GM13977 (cell line): ENCODE results near the gene DNAJC24.

ENCODE experiments used
- DNase-seq: peaks from one replicate; pipeline ENCODE4 v3.0.0; 2012; ENCODE audit warnings: low spot score
- in situ Hi-C: fragments of 300-500 bp; cut with MboI; formaldehyde crosslinking; loops from one replicate; pipeline ENCODE4 v1.12.0; 2022; ENCODE audit warnings: low sequenced_read_pairs, low pct_unique_long_range_greater_than_20kb, mixed read lengths, inconsistent platforms; ENCODE audit not compliant: unreplicated experiment
- TF ChIP-seq, protein P1 (sequence below): IDR thresholded peaks from 2 replicates; pipeline ENCODE4 v1.5.1; 2012; ENCODE audit warnings: mild to moderate bottlenecking, control low read depth; ENCODE audit not compliant: insufficient read depth; ENCODE audit errors: extremely low read depth, missing control alignments

Gene DNAJC24

GRCh38 chr11:31328697-31329096, 41.0 kb upstream of the DNAJC24 start:
- TF ChIP-seq, protein P1, sequence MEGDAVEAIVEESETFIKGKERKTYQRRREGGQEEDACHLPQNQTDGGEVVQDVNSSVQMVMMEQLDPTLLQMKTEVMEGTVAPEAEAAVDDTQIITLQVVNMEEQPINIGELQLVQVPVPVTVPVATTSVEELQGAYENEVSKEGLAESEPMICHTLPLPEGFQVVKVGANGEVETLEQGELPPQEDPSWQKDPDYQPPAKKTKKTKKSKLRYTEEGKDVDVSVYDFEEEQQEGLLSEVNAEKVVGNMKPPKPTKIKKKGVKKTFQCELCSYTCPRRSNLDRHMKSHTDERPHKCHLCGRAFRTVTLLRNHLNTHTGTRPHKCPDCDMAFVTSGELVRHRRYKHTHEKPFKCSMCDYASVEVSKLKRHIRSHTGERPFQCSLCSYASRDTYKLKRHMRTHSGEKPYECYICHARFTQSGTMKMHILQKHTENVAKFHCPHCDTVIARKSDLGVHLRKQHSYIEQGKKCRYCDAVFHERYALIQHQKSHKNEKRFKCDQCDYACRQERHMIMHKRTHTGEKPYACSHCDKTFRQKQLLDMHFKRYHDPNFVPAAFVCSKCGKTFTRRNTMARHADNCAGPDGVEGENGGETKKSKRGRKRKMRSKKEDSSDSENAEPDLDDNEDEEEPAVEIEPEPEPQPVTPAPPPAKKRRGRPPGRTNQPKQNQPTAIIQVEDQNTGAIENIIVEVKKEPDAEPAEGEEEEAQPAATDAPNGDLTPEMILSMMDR = no peak
- no peak for DNase-seq
- in situ Hi-C loops = no loop called here

DNA sequence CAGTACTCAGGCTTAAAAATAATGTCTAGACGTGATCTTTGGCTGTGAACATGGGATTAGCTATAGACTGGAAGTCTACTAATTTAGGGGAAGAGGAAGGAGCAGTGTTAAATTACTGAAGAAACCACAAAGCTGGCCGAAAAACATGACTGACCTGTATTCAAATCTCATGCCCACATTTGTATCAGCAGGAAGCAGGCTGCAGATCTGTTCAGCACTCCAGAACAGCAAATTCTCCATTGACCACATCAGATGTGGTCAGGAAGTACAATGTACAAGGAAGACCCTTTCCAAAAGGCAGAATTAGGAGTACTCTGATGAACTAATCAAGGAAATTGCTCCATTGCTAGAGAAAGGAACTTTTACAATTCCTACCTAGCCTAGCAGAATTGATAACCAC, 31.9 kb upstream of the DNAJC24 start:
- no peak for DNase-seq
- TF ChIP-seq, protein P1 = no peak
- in situ Hi-C loops = no loop called here

- in situ Hi-C loops = no loop called here
- TF ChIP-seq, protein P1 = peak; percentile 59
- DNase-seq = peak; percentile 31
Observed at GRCh38 chr11:31340903-31341572, 28.6 kb upstream of the DNAJC24 start.

GRCh38 chr11:31351168-31351567, 18.5 kb upstream of the DNAJC24 start:
- in situ Hi-C loops = no loop called here
- TF ChIP-seq, protein P1 = no peak
- DNase-seq = no peak

DNA sequence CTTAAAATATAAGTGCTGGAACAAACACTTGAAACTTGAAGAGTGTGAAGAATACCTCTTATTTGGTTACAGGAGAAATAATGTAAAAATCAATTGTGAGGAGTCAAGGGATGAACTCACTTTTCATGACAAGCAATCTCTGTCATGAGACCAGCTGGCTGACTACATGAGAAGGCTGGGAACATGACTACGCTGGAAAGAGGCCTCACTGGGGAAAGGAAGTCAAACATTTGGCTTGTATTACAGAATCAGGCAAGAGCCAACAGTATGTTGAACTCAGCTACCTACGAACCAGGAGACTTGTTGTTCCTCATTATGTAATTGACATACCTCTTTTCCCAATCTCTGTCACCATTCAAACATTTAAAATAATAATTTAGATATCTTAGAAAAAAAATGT, 14.5 kb upstream of the DNAJC24 start:
- DNase-seq = no peak
- TF ChIP-seq, protein P1 = no peak
- in situ Hi-C loops = no loop called here

DNA sequence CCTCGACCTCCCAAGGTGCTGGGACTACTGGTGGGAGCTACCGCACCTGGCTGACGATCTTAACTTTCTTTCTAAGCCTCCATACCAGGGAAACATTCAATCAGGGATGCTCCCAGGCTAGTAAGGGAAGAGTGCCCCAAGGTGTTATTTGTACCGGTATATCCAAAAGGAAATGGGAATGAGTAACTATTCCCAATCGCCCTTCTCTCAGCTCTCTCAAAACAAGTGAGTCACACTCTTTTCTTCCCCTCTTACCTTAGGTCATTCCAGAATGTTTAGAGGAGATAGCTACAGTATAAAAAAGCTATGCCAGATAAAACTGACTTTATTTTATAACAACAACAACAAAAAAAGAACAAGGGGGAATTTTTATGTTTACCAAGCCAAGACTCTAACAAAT, 13.8 kb upstream of the DNAJC24 start:
- in situ Hi-C loops = no loop called here
- DNase-seq = no peak
- TF ChIP-seq, protein P1 = no peak

DNA sequence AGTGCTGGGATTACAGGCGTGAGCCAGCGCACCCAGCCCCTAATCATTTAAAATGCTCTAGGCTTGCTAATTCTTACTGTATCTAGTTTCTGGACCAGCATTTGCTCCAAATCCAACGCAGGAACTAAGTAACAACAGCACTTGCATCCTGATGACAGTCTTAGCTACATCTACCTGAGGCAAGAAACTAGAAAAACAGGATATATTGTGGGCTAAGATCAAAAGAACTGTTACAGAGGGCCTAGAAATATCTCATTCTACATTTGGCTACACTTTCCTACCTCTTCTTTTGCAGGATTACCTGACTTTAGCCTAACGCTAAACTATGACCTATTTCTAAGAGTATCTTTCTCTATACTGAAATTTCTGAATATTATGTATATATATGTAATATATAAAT, 7.9 kb upstream of the DNAJC24 start:
- no peak for DNase-seq
- in situ Hi-C loops = no loop called here
- TF ChIP-seq, protein P1 = no peak
